BLaER1 (cell line): ENCODE results near the gene PEX26.
"Not testable (repeated sequence)": the region's sequence is repeated elsewhere in the genome, so short reads cannot be mapped to it uniquely, and the experiment has no call there.

Source experiments
- H3K27ac ChIP-seq: shearing (Covaris generic); formaldehyde crosslinking; 2 replicates; pipeline ENCODE4 v1.8.1; 2022
- H3K27me3 ChIP-seq: shearing (Covaris generic); formaldehyde crosslinking; 2 replicates; pipeline ENCODE4 v1.8.1; 2022
- H3K36me3 ChIP-seq: shearing (Covaris generic); formaldehyde crosslinking; 2 replicates; pipeline ENCODE4 v1.8.1; 2022
- H3K4me1 ChIP-seq: shearing (Covaris generic); formaldehyde crosslinking; 2 replicates; pipeline ENCODE4 v1.8.1; 2022
- H3K4me2 ChIP-seq: shearing (Covaris generic); formaldehyde crosslinking; 2 replicates; pipeline ENCODE4 v1.8.1; 2022
- H3K4me3 ChIP-seq: shearing (Covaris generic); formaldehyde crosslinking; 2 replicates; pipeline ENCODE4 v1.8.1; 2022
- H3K9ac ChIP-seq: shearing (Covaris generic); formaldehyde crosslinking; 2 replicates; pipeline ENCODE4 v1.8.1; 2022
- H3K9me3 ChIP-seq: shearing (Covaris generic); formaldehyde crosslinking; 2 replicates; pipeline ENCODE4 v1.8.1; 2022
- H4K20me1 ChIP-seq: shearing (Covaris generic); formaldehyde crosslinking; 2 replicates; pipeline ENCODE4 v1.8.1; 2022
- Cebpa-rat ChIP-seq: shearing (Covaris generic); IDR thresholded peaks from 2 replicates; pipeline ENCODE4 v1.8.1; 2022

PEX26 gene

DNA sequence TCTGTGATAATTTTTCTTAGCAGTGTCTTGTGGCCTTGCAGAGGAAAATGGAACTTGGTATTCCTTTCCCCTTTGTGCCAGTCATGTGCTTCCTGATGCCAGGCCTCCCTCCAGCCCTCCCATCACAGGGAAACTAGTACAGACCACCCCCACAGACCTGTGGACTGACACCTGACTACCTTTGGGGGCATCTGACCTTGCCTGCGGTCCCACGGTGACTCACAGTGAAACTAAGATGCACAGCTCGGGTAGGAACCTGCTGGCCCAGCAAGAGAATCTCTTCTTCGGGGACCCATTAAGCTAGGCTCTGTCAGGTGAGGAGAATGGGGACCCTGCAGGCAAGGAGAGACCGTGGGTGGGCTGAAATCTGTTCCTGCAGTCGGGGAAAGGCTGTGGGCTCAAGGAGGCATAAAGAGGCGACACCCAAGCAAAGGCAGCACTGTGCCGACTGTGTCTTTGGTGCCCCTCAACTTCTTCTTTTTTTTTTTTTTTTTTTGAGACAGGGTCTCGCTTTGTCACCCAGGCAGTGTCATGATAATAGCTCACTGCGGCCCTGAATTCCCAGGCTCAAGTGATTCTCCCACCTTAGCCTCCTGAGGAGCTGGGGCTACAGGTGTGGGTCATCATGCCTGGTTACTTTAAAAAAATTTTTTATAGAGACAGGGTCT is 20.8 kb upstream of the PEX26 start:
- Histone ChIP-seq H3K36me3 (no peaks in the 10 kb centered on the region), H4K20me1 (no peaks in the 10 kb centered on the region), H3K27me3 (no peaks in the 10 kb centered on the region), H3K4me1 (peaks cover 12% of the 10 kb centered on the region), H3K9me3 (no peaks in the 10 kb centered on the region), H3K9ac (no peak overlapping the region), H3K4me3 (no peak overlapping the region), H3K4me2 (peak overlapping the region; percentile 4; the same call in 1 of the 2 replicates), H3K27ac (no peak overlapping the region)
- no peak for TF ChIP-seq Cebpa-rat

DNA sequence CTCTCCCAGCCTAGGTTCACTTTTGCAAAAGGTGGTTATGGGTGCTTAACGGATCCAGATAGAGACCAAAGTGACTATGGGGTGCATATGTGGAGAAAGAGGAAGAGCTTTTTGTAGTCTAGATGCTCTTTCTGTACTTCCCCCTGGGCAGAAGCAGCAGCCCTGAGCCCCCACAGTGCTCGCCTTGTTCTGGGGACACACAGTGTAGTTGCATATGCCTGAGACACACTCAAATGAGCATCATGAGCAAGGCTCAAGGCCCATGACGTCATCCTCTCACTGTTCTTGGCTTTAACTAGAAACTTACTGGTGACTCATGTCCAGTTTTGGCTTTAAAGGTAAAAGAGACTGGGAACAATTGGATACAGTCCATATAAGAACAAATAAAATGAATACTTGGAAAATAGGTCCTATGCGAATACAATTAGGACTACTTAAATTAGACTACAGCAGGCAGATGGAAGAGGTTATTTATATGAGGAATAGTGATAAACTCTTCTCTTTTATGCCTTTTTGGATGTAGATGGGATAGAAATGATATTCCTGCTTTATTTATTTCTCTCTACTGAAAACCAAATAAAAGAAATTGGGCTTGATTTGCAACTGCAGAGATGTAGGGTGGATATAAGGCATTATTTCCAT is 20.1 kb upstream of the PEX26 start:
- no peak for TF ChIP-seq Cebpa-rat
- Histone ChIP-seq H3K9ac (no peak overlapping the region), H4K20me1 (no peaks in the 10 kb centered on the region), H3K27me3 (no peaks in the 10 kb centered on the region), H3K4me1 (peaks cover 12% of the 10 kb centered on the region), H3K9me3 (no peaks in the 10 kb centered on the region), H3K4me2 (no peak overlapping the region), H3K27ac (no peak overlapping the region), H3K4me3 (no peak overlapping the region), H3K36me3 (no peaks in the 10 kb centered on the region)

- H4K20me1 ChIP-seq = no peaks in the 10 kb centered on the region
- H3K4me2 ChIP-seq = no peak overlapping the region
- no peaks in the 10 kb centered on the region for H3K9me3 ChIP-seq
- H3K9ac ChIP-seq = no peak overlapping the region
- peaks cover 14% of the 10 kb centered on the region for H3K4me1 ChIP-seq
- TF ChIP-seq Cebpa-rat = no peak
- no peak overlapping the region for H3K27ac ChIP-seq
- H3K4me3 ChIP-seq = no peak overlapping the region
- H3K27me3 ChIP-seq = no peaks in the 10 kb centered on the region
- no peaks in the 10 kb centered on the region for H3K36me3 ChIP-seq
These were observed 19.3 kb upstream of the PEX26 start for GRCh38 chr22:18058371-18059093.

GRCh38 chr22:18059094-18059417 is 18.7 kb upstream of the PEX26 start:
- H3K27ac ChIP-seq = no peak overlapping the region
- H4K20me1 ChIP-seq = no peaks in the 10 kb centered on the region
- no peak overlapping the region for H3K4me2 ChIP-seq
- TF ChIP-seq Cebpa-rat = no peak
- no peak overlapping the region for H3K4me3 ChIP-seq
- no peaks in the 10 kb centered on the region for H3K9me3 ChIP-seq
- H3K27me3 ChIP-seq = no peaks in the 10 kb centered on the region
- peaks cover 16% of the 10 kb centered on the region for H3K4me1 ChIP-seq
- H3K9ac ChIP-seq = no peak overlapping the region
- no peaks in the 10 kb centered on the region for H3K36me3 ChIP-seq

DNA sequence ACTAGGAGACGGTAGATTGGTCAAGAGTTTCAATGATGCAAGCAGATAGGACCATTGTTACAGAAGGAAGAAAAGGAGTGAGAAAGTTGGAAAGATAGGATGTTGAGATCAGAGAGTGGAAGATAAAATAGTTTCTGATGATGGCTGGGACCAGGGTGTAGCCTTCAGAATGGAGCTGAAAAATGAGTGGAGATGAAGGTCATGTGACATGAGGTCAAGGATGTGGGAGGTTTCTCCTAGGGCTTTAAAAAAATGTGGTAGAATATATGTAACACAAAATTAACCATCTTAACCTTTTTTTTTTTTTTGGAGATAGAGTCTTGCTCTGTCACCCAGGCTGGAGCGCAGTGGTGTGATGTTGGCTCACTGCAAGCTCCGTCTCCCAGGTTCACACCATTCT is 18.3 kb upstream of the PEX26 start:
- no peak for TF ChIP-seq Cebpa-rat
- no peak overlapping the region for H3K27ac ChIP-seq
- H3K4me3 ChIP-seq = no peak overlapping the region
- no peaks in the 10 kb centered on the region for H4K20me1 ChIP-seq
- no peak overlapping the region for H3K4me2 ChIP-seq
- no peak overlapping the region for H3K9ac ChIP-seq
- no peaks in the 10 kb centered on the region for H3K36me3 ChIP-seq
- peaks cover 17% of the 10 kb centered on the region for H3K4me1 ChIP-seq
- H3K9me3 ChIP-seq = no peaks in the 10 kb centered on the region
- H3K27me3 ChIP-seq = no peaks in the 10 kb centered on the region

DNA sequence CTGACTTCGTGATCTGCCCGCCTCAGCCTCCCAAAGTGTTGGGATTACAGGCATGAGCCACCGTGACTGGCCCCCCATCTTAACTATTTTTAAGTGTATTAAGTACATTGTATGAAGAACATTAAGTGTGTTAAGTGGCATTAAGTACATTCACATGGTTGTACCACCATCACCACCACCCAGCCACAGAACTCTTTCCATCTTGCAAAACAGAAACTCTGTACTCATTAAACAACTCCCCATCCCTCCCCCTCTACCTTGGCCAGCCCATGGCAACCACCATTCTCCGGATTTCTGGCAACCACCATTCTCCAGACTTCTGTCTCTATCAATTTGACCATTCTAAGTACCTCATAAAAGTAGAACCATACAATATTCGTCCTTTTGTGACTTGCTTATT is 17.8 kb upstream of the PEX26 start:
- H3K36me3 ChIP-seq = no peaks in the 10 kb centered on the region
- no peaks in the 10 kb centered on the region for H3K9me3 ChIP-seq
- H3K4me3 ChIP-seq = no peak overlapping the region
- peaks cover 22% of the 10 kb centered on the region for H3K4me1 ChIP-seq
- no peak overlapping the region for H3K27ac ChIP-seq
- no peak for TF ChIP-seq Cebpa-rat
- no peak overlapping the region for H3K4me2 ChIP-seq
- H4K20me1 ChIP-seq = no peaks in the 10 kb centered on the region
- H3K27me3 ChIP-seq = no peaks in the 10 kb centered on the region
- no peak overlapping the region for H3K9ac ChIP-seq

- TF ChIP-seq Cebpa-rat = no peak
- Histone ChIP-seq H3K36me3 (no peaks in the 10 kb centered on the region), H3K4me2 (no peak overlapping the region)
These were observed 16.9 kb upstream of the PEX26 start for GRCh38 chr22:18060646-18061620.

GRCh38 chr22:18062421-18062820 is 15.4 kb upstream of the PEX26 start:
- H3K4me3 ChIP-seq = no peak overlapping the region
- H3K9me3 ChIP-seq = no peaks in the 10 kb centered on the region
- H3K4me1 ChIP-seq = peaks cover 30% of the 10 kb centered on the region
- no peak overlapping the region for H3K9ac ChIP-seq
- H3K27me3 ChIP-seq = no peaks in the 10 kb centered on the region
- no peaks in the 10 kb centered on the region for H3K36me3 ChIP-seq
- H3K4me2 ChIP-seq = no peak overlapping the region
- no peak for TF ChIP-seq Cebpa-rat
- H3K27ac ChIP-seq = no peak overlapping the region
- no peaks in the 10 kb centered on the region for H4K20me1 ChIP-seq

More at GRCh38 chr22:18060646-18061620, 16.9 kb upstream of the PEX26 start:
- Histone ChIP-seq H3K4me3 (no peak overlapping the region), H4K20me1 (no peaks in the 10 kb centered on the region), H3K9me3 (no peaks in the 10 kb centered on the region), H3K9ac (no peak overlapping the region), H3K4me1 (peaks cover 31% of the 10 kb centered on the region), H3K27me3 (no peaks in the 10 kb centered on the region), H3K27ac (no peak overlapping the region)

DNA sequence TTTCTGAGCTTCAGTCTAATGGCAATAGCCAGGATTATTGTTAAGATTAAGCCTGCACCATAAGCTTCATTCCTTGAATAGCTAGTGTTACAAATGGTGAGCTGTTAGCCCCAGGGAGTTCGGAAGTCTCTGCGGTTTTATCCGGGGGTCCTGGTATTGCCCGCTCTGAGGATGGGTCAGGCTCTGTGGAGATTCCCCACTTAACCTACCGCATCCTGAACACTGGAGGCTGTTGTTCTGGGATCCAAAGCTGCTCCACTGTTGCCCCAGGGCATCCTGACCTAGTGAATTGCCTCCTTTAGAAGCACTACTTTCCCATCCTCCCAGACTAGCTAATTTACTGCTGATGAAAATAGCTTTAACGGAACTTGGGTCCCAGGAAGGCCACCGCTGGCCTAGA is 14.5 kb upstream of the PEX26 start:
- Histone ChIP-seq H3K4me3 (no peak overlapping the region), H3K4me2 (no peak overlapping the region), H3K9me3 (no peaks in the 10 kb centered on the region), H4K20me1 (no peaks in the 10 kb centered on the region), H3K27me3 (no peaks in the 10 kb centered on the region), H3K9ac (no peak overlapping the region), H3K27ac (no peak overlapping the region), H3K4me1 (peaks cover 30% of the 10 kb centered on the region), H3K36me3 (no peaks in the 10 kb centered on the region)
- no peak for TF ChIP-seq Cebpa-rat

- H3K4me1 ChIP-seq = peaks cover 30% of the 10 kb centered on the region
- not testable (repeated sequence) for H3K4me3 ChIP-seq, H3K9me3 ChIP-seq, H3K4me2 ChIP-seq, H3K36me3 ChIP-seq, H3K27me3 ChIP-seq, H4K20me1 ChIP-seq, H3K9ac ChIP-seq, H3K27ac ChIP-seq
These were observed 14.1 kb upstream of the PEX26 start for GRCh38 chr22:18063715-18064114.
